WI38 (cell line): ENCODE results near the gene MRPL28.
"Not testable (repeated sequence)": the region's sequence is repeated elsewhere in the genome, so short reads cannot be mapped to it uniquely, and the experiment has no call there.

ENCODE experiments used
- H3K4me3 ChIP-seq: 2 replicates; pipeline ENCODE4 v1.5.1; 2011; ENCODE audit warnings: low read depth, mild to moderate bottlenecking, control low read depth, low read length
- CTCF ChIP-seq: IDR thresholded peaks from 2 replicates; pipeline ENCODE4 v1.5.1; 2012; ENCODE audit warnings: low read depth, mild to moderate bottlenecking, control low read depth, low read length

MRPL28 gene

GRCh38 chr16:370443-370842, at the start of gene MRPL28:
TSS of gene MRPL28 (minus strand) at chr16:370538. CDS start at chr16:370218, 320 bp downstream.
- peak within 1 kb of the TSS; percentile 40 for H3K4me3 ChIP-seq
- TF ChIP-seq CTCF, result no peak

GRCh38 chr16:415170-415498, 44.8 kb upstream of the MRPL28 start:
- not testable (repeated sequence) for H3K4me3 ChIP-seq

- no peak for TF ChIP-seq CTCF
- H3K4me3 ChIP-seq, result no peak overlapping the region
Measured at GRCh38 chr16:414395-415169, 44.2 kb upstream of the MRPL28 start.

GRCh38 chr16:411576-412265, 41.4 kb upstream of the MRPL28 start:
- H3K4me3 ChIP-seq, result no peak overlapping the region
- TF ChIP-seq CTCF, result no peak

DNA sequence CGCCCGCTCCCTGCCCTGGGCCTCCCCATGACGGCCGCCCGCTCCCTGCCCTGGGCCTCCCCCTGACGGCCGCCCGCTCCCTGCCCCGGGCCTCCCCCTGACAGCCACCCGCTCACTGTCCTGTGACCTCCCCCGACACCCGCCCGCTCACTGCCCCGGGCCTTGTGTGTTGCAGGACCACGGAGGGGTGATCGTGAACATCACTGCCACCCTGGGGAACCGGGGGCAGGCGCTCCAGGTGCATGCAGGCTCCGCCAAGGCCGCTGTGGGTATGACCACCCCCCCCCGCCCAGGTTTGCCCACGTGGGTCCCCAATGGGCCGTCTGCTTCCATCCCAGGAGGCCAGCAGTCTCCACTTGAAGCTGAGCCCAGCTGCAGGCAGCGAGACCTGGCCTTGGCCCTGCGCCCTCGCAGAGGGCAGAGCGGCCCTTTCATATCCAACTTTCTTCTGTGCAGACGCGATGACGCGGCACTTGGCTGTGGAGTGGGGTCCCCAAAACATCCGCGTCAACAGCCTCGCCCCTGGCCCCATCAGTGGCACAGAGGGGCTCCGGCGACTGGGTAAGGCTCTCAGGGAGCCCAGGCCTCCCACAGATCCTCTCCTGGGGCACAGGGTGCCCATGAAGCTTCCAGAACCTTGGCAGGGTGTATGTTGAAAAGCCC, 40.3 kb upstream of the MRPL28 start:
- no peak for TF ChIP-seq CTCF
- no peak overlapping the region for H3K4me3 ChIP-seq

GRCh38 chr16:407253-407652, 36.9 kb upstream of the MRPL28 start:
- H3K4me3 ChIP-seq, result no peak overlapping the region
- no peak for TF ChIP-seq CTCF

GRCh38 chr16:405548-406506, 35.5 kb upstream of the MRPL28 start:
- no peak for TF ChIP-seq CTCF
- H3K4me3 ChIP-seq, result no peak overlapping the region
